SK-N-SH (cell line): ENCODE data around the gene LTC4S. TPM values are rescaled to one million over a fixed set of nuclear protein-coding genes. Genes with fewer than 3 reads are reported as not detected.

Experiments
- CTCF ChIA-PET: fragments of 300-600, 350-600 bp; formaldehyde crosslinking; extraction: SDS; loops from one replicate; lab custom pipeline; 2021; lab: Yijun Ruan, JAX
- POLR2A ChIA-PET: fragments of 350-600 bp; sonication (Branson Sonifier 250); formaldehyde crosslinking; extraction: SDS; loops from one replicate; lab custom pipeline; 2020; ENCODE audit warnings: antibody characterized with exemption, inconsistent platforms; lab: Yijun Ruan, JAX
- DNase-seq: peaks from one replicate; pipeline ENCODE4 v3.0.0; 2012
- H2AFZ ChIP-seq: fragments of 200-600 bp; sonication (generic); 2 replicates; pipeline ENCODE4 v1.8.1; 2016; ENCODE audit warnings: antibody characterized with exemption, mild to moderate bottlenecking, low read depth
- H3F3A ChIP-seq: fragments of 200-600 bp; sonication (generic); replicated peaks from 2 replicates; pipeline ENCODE3; 2016; ENCODE audit warnings: antibody characterized with exemption, mild to moderate bottlenecking; ENCODE audit not compliant: insufficient read depth
- H3K27ac ChIP-seq, 2 experiments: fragments of 200-500 bp in 1 of 2; fragments of 200-600 bp in 1 of 2; sonication (Bioruptor generic) in 1 of 2; sonication (generic), shearing (Covaris generic) in 1 of 2; 2 replicates each; pipeline versions ENCODE4 v1.5.1 to v1.6.1; 2014 to 2016; ENCODE audit warnings: low read depth in 2 of 2, inconsistent platforms in 1 of 2, low read length in 1 of 2, mild to moderate bottlenecking in 1 of 2, mixed read lengths in 1 of 2
- H3K27me3 ChIP-seq: fragments of 200-600 bp; sonication (generic), shearing (Covaris generic); 2 replicates; pipeline ENCODE4 v1.6.1; 2016; ENCODE audit warnings: mixed run types; ENCODE audit not compliant: insufficient read depth
- H3K36me3 ChIP-seq, 2 experiments: fragments of 200-500 bp in 1 of 2; fragments of 200-600 bp in 1 of 2; sonication (Bioruptor generic) in 1 of 2; sonication (generic) in 1 of 2; replicated peaks in 1 of 2; 2 replicates each; pipeline versions ENCODE3 to v1.5.1; 2014 to 2016; ENCODE audit warnings: low read length in 1 of 2, mild to moderate bottlenecking in 1 of 2; ENCODE audit not compliant: insufficient read depth in 2 of 2, control insufficient read depth in 1 of 2
- H3K4me1 ChIP-seq, 2 experiments: fragments of 200-500 bp in 1 of 2; fragments of 200-600 bp in 1 of 2; sonication (Bioruptor generic) in 1 of 2; sonication (generic), shearing (Covaris generic) in 1 of 2; 2 replicates each; pipeline versions ENCODE4 v1.5.1 to v1.6.1; 2014 to 2016; ENCODE audit warnings: low read depth in 1 of 2, low read length in 1 of 2, mixed run types in 1 of 2; ENCODE audit not compliant: insufficient read depth in 2 of 2, control insufficient read depth in 1 of 2
- H3K4me2 ChIP-seq: fragments of 200-600 bp; sonication (generic), shearing (Covaris generic); 2 replicates; pipeline ENCODE4 v1.6.1; 2017; ENCODE audit warnings: mixed run types
- H3K4me3 ChIP-seq, 2 experiments: fragments of 200-500 bp in 1 of 2; fragments of 200-600 bp in 1 of 2; sonication (Bioruptor generic) in 1 of 2; sonication (generic), shearing (Covaris generic) in 1 of 2; 2 replicates each; pipeline versions ENCODE4 v1.5.1 to v1.8.1; 2014 to 2016; ENCODE audit warnings: low read depth in 2 of 2, inconsistent platforms in 1 of 2, low read length in 1 of 2, mild to moderate bottlenecking in 1 of 2, mixed read lengths in 1 of 2, moderate library complexity in 1 of 2
- H3K79me2 ChIP-seq: fragments of 200-600 bp; sonication (generic); 2 replicates; pipeline ENCODE4 v1.8.1; 2017; ENCODE audit warnings: mild to moderate bottlenecking; ENCODE audit not compliant: insufficient read depth
- H3K9ac ChIP-seq: fragments of 200-600 bp; sonication (generic); 2 replicates; pipeline ENCODE4 v1.6.1; 2017; ENCODE audit warnings: mixed run types
- H3K9me2 ChIP-seq: fragments of 200-600 bp; sonication (generic); 2 replicates; pipeline ENCODE4 v1.6.1; 2017; ENCODE audit warnings: mixed run types
- H3K9me3 ChIP-seq: fragments of 200-600 bp; sonication (generic); 2 replicates; pipeline ENCODE4 v1.6.1; 2017; ENCODE audit warnings: mixed run types, mild to moderate bottlenecking, moderate library complexity
- H4K20me1 ChIP-seq: fragments of 200-600 bp; sonication (generic); 2 replicates; pipeline ENCODE4 v1.6.1; 2017; ENCODE audit warnings: mild to moderate bottlenecking, mixed run types; ENCODE audit not compliant: insufficient read depth
- CHD2 ChIP-seq: fragments of 150-350 bp; IDR thresholded peaks from 2 replicates; pipeline ENCODE4 v1.6.1; 2018; ENCODE audit warnings: low read length; ENCODE audit not compliant: partially characterized antibody
- EP300 ChIP-seq, 2 experiments: IDR thresholded peaks; 2 replicates each; pipeline versions ENCODE4 v1.4.0 to v1.6.1; 2012; ENCODE audit warnings: borderline replicate concordance in 1 of 2, low read depth in 1 of 2, low read length in 1 of 2
- EZH2phosphoT487 ChIP-seq: fragments of 200-600 bp; sonication (generic); IDR thresholded peaks from 2 replicates; pipeline ENCODE4 v1.6.1; 2017; ENCODE audit warnings: low read depth, mixed run types, mild to moderate bottlenecking, antibody characterized with exemption, moderate library complexity, borderline replicate concordance
- FOSL2 ChIP-seq: IDR thresholded peaks from 2 replicates; pipeline ENCODE4 v1.4.0; 2012; ENCODE audit warnings: low read depth, mild to moderate bottlenecking, moderate library complexity, borderline replicate concordance
- FOXM1 ChIP-seq: IDR thresholded peaks from 2 replicates; pipeline ENCODE4 v1.4.0; 2012; ENCODE audit warnings: low read depth, mild to moderate bottlenecking
- JUND ChIP-seq: IDR thresholded peaks from 2 replicates; pipeline ENCODE4 v1.4.0; 2012
- MAX ChIP-seq: IDR thresholded peaks from 2 replicates; pipeline ENCODE4 v1.4.0; 2012; ENCODE audit warnings: low read depth
- MEF2A ChIP-seq: IDR thresholded peaks from 2 replicates; pipeline ENCODE4 v1.4.0; 2012; ENCODE audit warnings: low read depth, borderline replicate concordance
- MXI1 ChIP-seq: IDR thresholded peaks from 2 replicates; pipeline ENCODE4 v1.6.1; 2012; ENCODE audit warnings: mild to moderate bottlenecking, low read depth, low read length, improper control_type of control experiment
- RAD21 ChIP-seq: IDR thresholded peaks from 2 replicates; pipeline ENCODE4 v1.6.1; 2012; ENCODE audit warnings: mild to moderate bottlenecking, low read length
- RCOR1 ChIP-seq: fragments of 150-350 bp; IDR thresholded peaks from 2 replicates; pipeline ENCODE4 v1.6.1; 2017; ENCODE audit warnings: antibody characterized with exemption, low read length
- REST ChIP-seq: IDR thresholded peaks from 2 replicates; pipeline ENCODE4 v1.6.1; 2012; ENCODE audit warnings: mild to moderate bottlenecking, low read depth, low read length, moderate library complexity
- RFX5 ChIP-seq: IDR thresholded peaks from 2 replicates; pipeline ENCODE4 v1.6.1; 2012; ENCODE audit warnings: mild to moderate bottlenecking, improper control_type of control experiment, low read length
- RXRA ChIP-seq: IDR thresholded peaks from 2 replicates; pipeline ENCODE4 v1.4.0; 2012; ENCODE audit warnings: low read depth, mild to moderate bottlenecking, borderline replicate concordance
- TAF1 ChIP-seq: IDR thresholded peaks from 2 replicates; pipeline ENCODE4 v1.6.1; 2012; ENCODE audit warnings: low read depth, mild to moderate bottlenecking, low read length, moderate library complexity, borderline replicate concordance
- TEAD4 ChIP-seq: IDR thresholded peaks from 2 replicates; pipeline ENCODE4 v1.4.0; 2012; ENCODE audit warnings: mild to moderate bottlenecking, borderline replicate concordance; ENCODE audit not compliant: insufficient read depth
- USF1 ChIP-seq: IDR thresholded peaks from 2 replicates; pipeline ENCODE4 v1.4.0; 2012; ENCODE audit warnings: low read depth, borderline replicate concordance
- ZBTB33 ChIP-seq: IDR thresholded peaks from 2 replicates; pipeline ENCODE4 v1.4.0; 2012; ENCODE audit warnings: low read depth, borderline replicate concordance
- WGBS: methylation state at CpG from one replicate; pipeline ENCODE4 v1.1.6; 2017; ENCODE audit warnings: low lambda C conversion rate; 5-methylcytosine and 5-hydroxymethylcytosine counted together
- polyA plus RNA-seq, 3 experiments: library from polyadenylated mRNA; depleted of rRNA; stranded (reverse); fragments of >200 nt; gene quantifications; 2 replicates each; pipeline ENCODE4 v1.2.3, GENCODE V29; 2012
- TF ChIP-seq, protein P1 (sequence below): fragments of 150-350 bp; IDR thresholded peaks from 2 replicates; pipeline ENCODE4 v1.6.1; 2017; ENCODE audit warnings: antibody characterized with exemption, low read length, low read depth, borderline replicate concordance
- TF ChIP-seq, protein P2 (sequence below): IDR thresholded peaks from 2 replicates; pipeline ENCODE4; 2012

LTC4S gene
- polyA plus RNA-seq, 1 of the 3 experiments (the other 2 are of a cell fraction), result 0.43 TPM

- Histone ChIP-seq H3K9me2 (no peaks in the 10 kb centered on the region), H3K4me3 (no peak overlapping the region), H3K4me1 (peaks cover 16 to 23% of the 10 kb centered on the region in 2 experiments; a peak in 3 of 4 replicates), H3K27ac (no peak overlapping the region), H2AFZ (no peak overlapping the region), H3K9me3 (no peaks in the 10 kb centered on the region), H3K9ac (no peak overlapping the region), H4K20me1 (peaks cover 37% of the 10 kb centered on the region), H3K4me2 (peak overlapping the region; percentile 44; the same call in 1 of the 2 replicates), H3K36me3 (peaks cover 0 to 49% of the 10 kb centered on the region in 2 experiments), H3F3A (no peaks in the 10 kb centered on the region), H3K79me2 (peaks cover 53% of the 10 kb centered on the region), H3K27me3 (no peaks in the 10 kb centered on the region)
- POLR2A ChIA-PET, result no interaction called here
- no peak for DNase-seq
- no peak for TF ChIP-seq RAD21
- no peak for TF ChIP-seq TAF1
- no peak for TF ChIP-seq FOSL2
- TF ChIP-seq RXRA, result no peak
- no peak for TF ChIP-seq ZBTB33
- TF ChIP-seq EP300 (IDR thresholded peaks at IDR 0.05; ENCODE audit: borderline replicate concordance in 1 of 2, low read depth in 1 of 2, low read length in 1 of 2), result no peak
- no peak for TF ChIP-seq MAX
- no peak for TF ChIP-seq MEF2A
- TF ChIP-seq RFX5, result no peak
- TF ChIP-seq, protein P1, sequence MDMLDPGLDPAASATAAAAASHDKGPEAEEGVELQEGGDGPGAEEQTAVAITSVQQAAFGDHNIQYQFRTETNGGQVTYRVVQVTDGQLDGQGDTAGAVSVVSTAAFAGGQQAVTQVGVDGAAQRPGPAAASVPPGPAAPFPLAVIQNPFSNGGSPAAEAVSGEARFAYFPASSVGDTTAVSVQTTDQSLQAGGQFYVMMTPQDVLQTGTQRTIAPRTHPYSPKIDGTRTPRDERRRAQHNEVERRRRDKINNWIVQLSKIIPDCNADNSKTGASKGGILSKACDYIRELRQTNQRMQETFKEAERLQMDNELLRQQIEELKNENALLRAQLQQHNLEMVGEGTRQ, result no peak
- no peak for TF ChIP-seq MXI1
- no peak for TF ChIP-seq FOXM1
- no peak for TF ChIP-seq USF1
- no peak for TF ChIP-seq REST
- no peak for TF ChIP-seq CHD2
- TF ChIP-seq, protein P2, sequence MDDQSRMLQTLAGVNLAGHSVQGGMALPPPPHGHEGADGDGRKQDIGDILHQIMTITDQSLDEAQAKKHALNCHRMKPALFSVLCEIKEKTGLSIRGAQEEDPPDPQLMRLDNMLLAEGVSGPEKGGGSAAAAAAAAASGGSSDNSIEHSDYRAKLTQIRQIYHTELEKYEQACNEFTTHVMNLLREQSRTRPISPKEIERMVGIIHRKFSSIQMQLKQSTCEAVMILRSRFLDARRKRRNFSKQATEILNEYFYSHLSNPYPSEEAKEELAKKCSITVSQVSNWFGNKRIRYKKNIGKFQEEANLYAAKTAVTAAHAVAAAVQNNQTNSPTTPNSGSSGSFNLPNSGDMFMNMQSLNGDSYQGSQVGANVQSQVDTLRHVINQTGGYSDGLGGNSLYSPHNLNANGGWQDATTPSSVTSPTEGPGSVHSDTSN, result no peak
- TF ChIP-seq JUND, result no peak
- no peak for TF ChIP-seq TEAD4
- TF ChIP-seq RCOR1, result no peak
- no peak for TF ChIP-seq EZH2phosphoT487
- 91% methylated on average over 11 of the region's 19 CpGs for WGBS
- CTCF ChIA-PET, result interaction anchor here (0.6 to 2.2 kb wide), 11 partner anchors 19 to 390 kb away, joined by 3 to 9 read pairs (median 4); partner anchors contain the start of gene SQSTM1
These were observed 8.6 kb downstream of the LTC4S start for GRCh38 chr5:179802207-179802883.
